CD4-positive, alpha-beta memory T cell (primary cell): ENCODE data around the gene RBMY1J. TPM values are rescaled to one million over a fixed set of nuclear protein-coding genes. Genes with fewer than 3 reads are reported as not detected.

Experiments used
- polyA plus RNA-seq, 2 donors: library from polyadenylated mRNA; unstranded; fragments of 300-500 nt; fragmentation: Illumina TruSeq; gene quantifications; one replicate each; pipeline ENCODE4 v1.2.3, GENCODE V29; 2021
- total RNA-seq, 2 experiments: library from RNA; stranded (reverse); gene quantifications; one replicate each; pipeline ENCODE4 v1.2.3, GENCODE V29; 2021

RBMY1J gene
- total and polyA plus RNA-seq, 4 experiments from 2014 or later = not detected

Other genes starting within 250 kb of the RBMY1J start
- not detected for gene RBMY1F, start 220.5 kb upstream of the RBMY1J start, total RNA-seq
- gene RBMY1F, start 220.5 kb upstream of the RBMY1J start, polyA plus RNA-seq = not detected